Activated B cell treated with CpG ODN at 0.5 μM for 24 hours (primary cell): ENCODE measurements around the gene CDC42EP3. TPM values are rescaled to one million over a fixed set of nuclear protein-coding genes. Genes with fewer than 3 reads are reported as not detected.
A peak's percentile ranks its signal among the peaks of the same experiment; 100 is the strongest.

Experiments
- ATAC-seq: fragments of 200-7000 bp; cut with Tn5 transposase; one replicate; pipeline ENCODE4 v1.10.0; 2021; ENCODE audit warnings: low read depth, mild to moderate bottlenecking, moderate library complexity
- CTCF ChIA-PET: fragments of 350-600 bp; sonication (Branson Sonifier 250); formaldehyde crosslinking; loops from one replicate; lab custom pipeline; 2021; ENCODE audit warnings: antibody characterized with exemption; lab: Charles Lee
- POLR2A ChIA-PET: fragments of 350-600 bp; sonication (Branson Sonifier 250); formaldehyde crosslinking; loops from one replicate; lab custom pipeline; 2021; ENCODE audit warnings: antibody characterized with exemption; lab: Charles Lee
- DNase-seq: peaks from one replicate; pipeline ENCODE4 v3.0.0; 2022
- H3K27ac Mint-ChIP-seq: one replicate; pipeline ENCODE4 v1.8.0; 2020; ENCODE audit warnings: mixed read lengths
- H3K27me3 Mint-ChIP-seq: one replicate; pipeline ENCODE4 v1.8.0; 2021; ENCODE audit warnings: mixed read lengths
- H3K36me3 Mint-ChIP-seq: one replicate; pipeline ENCODE4 v1.8.0; 2021; ENCODE audit warnings: low read depth, mixed read lengths
- H3K4me1 Mint-ChIP-seq: one replicate; pipeline ENCODE4 v1.8.0; 2021; ENCODE audit warnings: mixed read lengths
- H3K4me3 Mint-ChIP-seq: one replicate; pipeline ENCODE4 v1.8.0; 2020; ENCODE audit warnings: mild to moderate bottlenecking, mixed read lengths
- H3K9me3 Mint-ChIP-seq: one replicate; pipeline ENCODE4 v1.8.0; 2020; ENCODE audit warnings: mixed read lengths
- CTCF ChIP-seq: fragments of 200-600 bp; IDR thresholded peaks from one replicate; pipeline ENCODE4 v1.8.0; 2022; ENCODE audit warnings: antibody characterized with exemption, mild to moderate bottlenecking
- intact Hi-C: fragments of 100-400 bp; cut with micrococcal nuclease; formaldehyde crosslinking; loops from one replicate; pipeline ENCODE4 v1.15.1; 2024
- total RNA-seq: library from RNA; stranded (reverse); gene quantifications from 2 replicates; pipeline ENCODE4 v1.2.3, GENCODE V29; 2022

CDC42EP3 gene
- total RNA-seq, 1 donor from 2014 or later = 33.2 TPM

- no peaks in the 10 kb centered on the region for H3K36me3 Mint-ChIP-seq
- no peaks in the 10 kb centered on the region for H3K27me3 Mint-ChIP-seq
- no peak for TF ChIP-seq CTCF
- H3K4me1 Mint-ChIP-seq = peaks cover 61% of the 10 kb centered on the region
- intact Hi-C loops = loop anchor here (5.0 kb wide), 1 partner anchor 80 kb away; no protein-coding TSS in a partner anchor
- H3K4me3 Mint-ChIP-seq = peak overlapping the region; percentile 79
- H3K27ac Mint-ChIP-seq = peak overlapping the region; percentile 94
- DNase-seq (no peak), ATAC-seq (peak; percentile 29)
- peaks cover 8% of the 10 kb centered on the region for H3K9me3 Mint-ChIP-seq
- CTCF ChIA-PET = no interaction called here
- POLR2A ChIA-PET = interaction anchor here (2.0 to 2.5 kb wide), 3 partner anchors 8 to 37 kb away, joined by 8 to 9 read pairs (median 8); no protein-coding TSS in a partner anchor
Measured at GRCh38 chr2:37617119-37617892, 54.1 kb downstream of the CDC42EP3 start.

DNA sequence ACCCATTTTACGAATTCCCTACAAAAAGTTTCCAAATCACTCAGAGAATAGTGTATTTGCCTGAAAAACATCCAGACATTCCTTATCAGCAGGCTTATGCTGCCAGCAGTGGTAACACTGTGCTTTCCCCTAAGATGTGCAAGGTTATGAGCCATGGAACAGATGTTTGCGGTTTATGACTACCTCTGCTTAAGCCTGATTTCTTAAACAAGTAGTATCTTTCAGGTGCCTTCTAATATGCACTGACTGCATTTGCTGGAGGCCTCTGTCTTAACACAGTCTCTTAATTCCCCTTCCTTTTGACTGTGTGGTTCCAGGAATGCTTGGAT, 54.8 kb downstream of the CDC42EP3 start:
- DNase-seq = no peak
- no peak for TF ChIP-seq CTCF
- no peaks in the 10 kb centered on the region for H3K27me3 Mint-ChIP-seq
- peaks cover 54% of the 10 kb centered on the region for H3K4me1 Mint-ChIP-seq
- H3K9me3 Mint-ChIP-seq = peaks cover 8% of the 10 kb centered on the region
- H3K27ac Mint-ChIP-seq = peak overlapping the region; percentile 94
- no peaks in the 10 kb centered on the region for H3K36me3 Mint-ChIP-seq
- POLR2A ChIA-PET = interaction anchor here (1.4 to 2.0 kb wide), 6 partner anchors 7 to 61 kb away, joined by 4 to 11 read pairs (median 8); partner anchors contain the start of gene CDC42EP3
- intact Hi-C loops = loop anchor here (1.0 to 5.0 kb wide), 3 partner anchors 8 to 79 kb away; no protein-coding TSS in a partner anchor
- CTCF ChIA-PET = interaction anchor here (1.4 kb wide), 1 partner anchor 216 kb away, joined by 4 read pairs; no protein-coding TSS in a partner anchor
- peak; percentile 56 for ATAC-seq
- H3K4me3 Mint-ChIP-seq = peak overlapping the region; percentile 79

DNA sequence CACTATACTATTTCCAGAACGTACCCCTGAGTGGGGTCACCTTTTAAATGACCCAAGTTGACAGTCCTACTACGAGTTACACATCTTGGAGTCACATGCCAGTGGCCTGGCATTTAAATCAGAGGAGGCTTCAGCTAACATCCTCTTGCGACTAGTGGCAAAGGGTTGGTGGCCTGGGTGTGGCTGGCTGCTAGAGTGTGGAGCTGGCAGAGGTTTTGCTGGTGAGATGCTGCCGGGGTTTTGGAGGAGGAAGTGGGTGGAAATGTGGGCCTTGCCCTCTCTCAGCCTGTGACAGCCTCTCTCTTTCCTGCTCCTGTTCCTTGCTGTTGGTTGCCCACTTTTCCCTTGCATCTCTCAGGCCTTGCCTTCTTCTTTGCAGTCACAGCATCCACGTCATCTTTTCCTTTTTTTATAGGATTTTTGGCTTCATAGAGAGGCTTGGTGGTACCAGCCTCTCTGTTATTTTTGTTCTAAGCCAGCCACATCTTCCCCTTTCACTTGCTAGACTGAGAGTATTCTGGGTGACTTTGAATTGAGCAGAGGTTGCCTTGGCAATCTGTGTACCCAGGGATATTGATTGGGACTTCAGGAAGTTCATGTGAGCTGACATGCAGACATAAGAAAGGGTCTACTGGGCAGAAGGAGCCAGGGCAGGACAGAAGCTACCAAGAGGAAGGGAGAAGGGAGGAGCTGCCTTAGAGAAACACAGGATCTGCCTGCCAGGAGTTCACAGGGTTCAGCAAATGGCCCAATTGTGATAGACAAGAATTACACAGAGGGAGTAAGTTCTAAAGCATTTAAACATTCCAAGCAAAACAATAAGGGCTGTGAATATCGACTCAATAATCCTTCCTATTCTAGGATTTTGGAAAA, 55.4 kb downstream of the CDC42EP3 start:
- DNase-seq (peak; percentile 38), ATAC-seq (peak; percentile 84)
- H3K36me3 Mint-ChIP-seq = no peaks in the 10 kb centered on the region
- ChIA-PET POLR2A (interaction anchor here (0.6 to 2.0 kb wide), 9 partner anchors 8 to 202 kb away, joined by 3 to 11 read pairs (median 7); partner anchors contain the start of gene CDC42EP3), CTCF (interaction anchor here (0.6 to 1.4 kb wide), 3 partner anchors 8 to 217 kb away, joined by 3 to 4 read pairs (median 3); no protein-coding TSS in a partner anchor)
- peak overlapping the region; percentile 94 for H3K27ac Mint-ChIP-seq
- intact Hi-C loops = loop anchor here (1.0 to 5.0 kb wide), 4 partner anchors 8 to 79 kb away; no protein-coding TSS in a partner anchor
- H3K27me3 Mint-ChIP-seq = no peaks in the 10 kb centered on the region
- H3K4me1 Mint-ChIP-seq = peaks cover 48% of the 10 kb centered on the region
- no peak for TF ChIP-seq CTCF
- peaks cover 8% of the 10 kb centered on the region for H3K9me3 Mint-ChIP-seq
- peak overlapping the region; percentile 49 for H3K4me3 Mint-ChIP-seq

GRCh38 chr2:37614061-37614738, 57.2 kb downstream of the CDC42EP3 start:
- Mint-ChIP-seq H3K4me3 (no peak overlapping the region), H3K9me3 (peaks cover 8% of the 10 kb centered on the region), H3K36me3 (no peaks in the 10 kb centered on the region), H3K27me3 (no peaks in the 10 kb centered on the region), H3K4me1 (peaks cover 41% of the 10 kb centered on the region), H3K27ac (no peak overlapping the region)
- ChIA-PET CTCF (no interaction called here), POLR2A (no interaction called here)
- DNase-seq (no peak), ATAC-seq (no peak)
- intact Hi-C loops = no loop called here
- no peak for TF ChIP-seq CTCF
